Prostate gland (tissue), 2 donors: Measurements from ENCODE around the gene AK9.

Experiments
- CTCF ChIP-seq, 4 experiments: fragments of 200-600 bp in 2 of 4; fragments of 450-650 bp in 2 of 4; sonication (generic) in 2 of 4; IDR thresholded peaks; 1 replicate in 3 of 4; 2 replicates in 1 of 4; pipeline ENCODE4 v1.5.1; 2016 to 2019; ENCODE audit warnings: antibody characterized with exemption in 4 of 4, mild to moderate bottlenecking in 2 of 4, moderate library complexity in 2 of 4
- POLR2A ChIP-seq: fragments of 450-650 bp; IDR thresholded peaks from one replicate; pipeline ENCODE4 v1.6.1; 2016; ENCODE audit warnings: antibody characterized with exemption, mild to moderate bottlenecking
- POLR2AphosphoS5 ChIP-seq: sonication (generic); formaldehyde crosslinking; IDR thresholded peaks from one replicate; pipeline ENCODE4 v1.6.1; 2017; ENCODE audit warnings: antibody characterized with exemption

GRCh38 chr6:109718991-109719390, 28.0 kb upstream of the AK9 start:
- TF ChIP-seq POLR2A = no peak
- TF ChIP-seq POLR2AphosphoS5 = no peak
- no peak for TF ChIP-seq CTCF (IDR thresholded peaks at IDR 0.05)
